Esophagus squamous epithelium (tissue), 4 donors: Measurements from ENCODE around the gene TGFB1I1.

Source experiments
- POLR2A ChIP-seq, 4 donors: fragments of 450-650 bp; IDR thresholded peaks; one replicate each; pipeline ENCODE4 v1.6.1; 2017; ENCODE audit warnings: antibody characterized with exemption in 4 of 4, mild to moderate bottlenecking in 4 of 4, moderate library complexity in 3 of 4
- TF ChIP-seq, protein P1 (sequence below), 6 experiments: fragments of 450-650 bp in 4 of 6; fragments of 200-600 bp in 2 of 6; sonication (generic) in 2 of 6; IDR thresholded peaks; one replicate each; pipeline ENCODE4 v1.5.1; 2016 to 2019; ENCODE audit warnings: antibody characterized with exemption in 6 of 6, mild to moderate bottlenecking in 4 of 6, moderate library complexity in 4 of 6

GRCh38 chr16:31502981-31503380 is 31.0 kb downstream of the TGFB1I1 start:
- TF ChIP-seq POLR2A (IDR thresholded peaks at IDR 0.05): no peak
- TF ChIP-seq, protein P1, sequence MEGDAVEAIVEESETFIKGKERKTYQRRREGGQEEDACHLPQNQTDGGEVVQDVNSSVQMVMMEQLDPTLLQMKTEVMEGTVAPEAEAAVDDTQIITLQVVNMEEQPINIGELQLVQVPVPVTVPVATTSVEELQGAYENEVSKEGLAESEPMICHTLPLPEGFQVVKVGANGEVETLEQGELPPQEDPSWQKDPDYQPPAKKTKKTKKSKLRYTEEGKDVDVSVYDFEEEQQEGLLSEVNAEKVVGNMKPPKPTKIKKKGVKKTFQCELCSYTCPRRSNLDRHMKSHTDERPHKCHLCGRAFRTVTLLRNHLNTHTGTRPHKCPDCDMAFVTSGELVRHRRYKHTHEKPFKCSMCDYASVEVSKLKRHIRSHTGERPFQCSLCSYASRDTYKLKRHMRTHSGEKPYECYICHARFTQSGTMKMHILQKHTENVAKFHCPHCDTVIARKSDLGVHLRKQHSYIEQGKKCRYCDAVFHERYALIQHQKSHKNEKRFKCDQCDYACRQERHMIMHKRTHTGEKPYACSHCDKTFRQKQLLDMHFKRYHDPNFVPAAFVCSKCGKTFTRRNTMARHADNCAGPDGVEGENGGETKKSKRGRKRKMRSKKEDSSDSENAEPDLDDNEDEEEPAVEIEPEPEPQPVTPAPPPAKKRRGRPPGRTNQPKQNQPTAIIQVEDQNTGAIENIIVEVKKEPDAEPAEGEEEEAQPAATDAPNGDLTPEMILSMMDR (IDR thresholded peaks at IDR 0.05): no peak
